ENCODE data around the gene XKR8. TPM values are rescaled to one million over a fixed set of nuclear protein-coding genes. Genes with fewer than 3 reads are reported as not detected.
"Not testable (repeated sequence)": the region's sequence is repeated elsewhere in the genome, so short reads cannot be mapped to it uniquely, and the experiment has no call there.

Gene XKR8
- total RNA-seq, 1 donor from 2014 or later, result 5.1 TPM

- DNase-seq (ENCODE audit: low read depth), result no peak
Observed at GRCh38 chr1:27980216-27980845, 20.6 kb downstream of the XKR8 start.

DNA sequence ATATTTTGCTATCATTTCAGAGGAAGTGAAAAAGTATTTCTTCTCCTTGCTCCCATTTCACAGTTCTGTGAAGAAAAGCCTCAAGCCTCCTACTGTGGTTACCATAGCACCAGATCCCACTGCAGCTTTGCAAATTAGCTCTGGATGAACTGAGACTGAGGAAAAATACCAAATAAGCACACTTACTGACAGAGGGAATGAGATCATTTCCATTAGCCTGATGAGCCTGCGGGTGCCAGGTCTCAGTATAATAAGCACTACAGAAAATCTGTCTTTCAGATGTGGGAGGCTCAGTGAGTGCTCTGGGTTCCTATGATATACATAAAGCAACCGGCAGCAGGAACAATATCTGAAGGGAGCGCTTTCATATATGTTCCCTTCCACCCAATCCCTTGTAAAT is 21.4 kb downstream of the XKR8 start:
- DNase-seq (ENCODE audit: low read depth), result no peak

GRCh38 chr1:27990920-27991537 is 31.3 kb downstream of the XKR8 start:
- no peak for DNase-seq (ENCODE audit: low read depth)

DNA sequence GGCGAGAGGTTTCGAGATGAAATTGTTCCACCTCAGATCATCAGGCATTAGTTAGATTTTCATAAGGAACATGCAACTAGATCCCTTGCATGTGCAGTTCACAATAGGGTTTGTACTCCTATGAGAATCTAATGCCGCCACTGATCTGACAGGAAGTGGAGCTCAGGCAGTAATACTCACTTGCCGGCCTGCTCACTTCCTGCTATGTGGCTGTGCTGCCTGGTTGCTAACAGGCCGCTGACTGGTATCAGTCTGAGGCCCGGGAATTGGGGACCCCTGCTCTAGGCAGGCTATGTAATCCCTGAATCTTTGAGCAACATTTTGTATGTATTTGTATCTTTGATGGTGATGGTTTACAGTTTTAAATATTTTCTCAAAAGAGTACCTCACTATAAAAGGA is 32.5 kb downstream of the XKR8 start:
- DNase-seq (ENCODE audit: low read depth), result no peak

GRCh38 chr1:27993241-27993640 is 33.5 kb downstream of the XKR8 start:
- DNase-seq (ENCODE audit: low read depth), result no peak

DNA sequence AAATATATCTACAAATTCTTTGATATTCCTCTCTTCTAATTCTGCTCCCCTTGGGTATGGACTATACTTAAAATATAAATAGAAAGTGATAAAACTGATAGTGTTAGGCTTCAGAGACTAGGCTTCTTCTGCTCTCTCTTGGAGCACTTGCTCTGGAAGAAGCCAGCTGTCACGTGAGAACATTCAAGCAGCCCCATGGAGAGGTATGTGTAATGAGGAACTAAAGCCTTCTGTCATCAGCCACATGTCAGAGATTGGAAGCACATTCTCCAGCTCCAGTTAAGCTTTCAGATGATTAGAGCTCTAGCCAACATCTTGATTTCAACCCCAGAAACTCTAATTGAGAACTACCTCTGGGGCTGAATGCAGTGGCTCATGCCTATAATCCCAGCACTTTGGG is 34.3 kb downstream of the XKR8 start:
- DNase-seq (ENCODE audit: low read depth), result peak; percentile 66

DNA sequence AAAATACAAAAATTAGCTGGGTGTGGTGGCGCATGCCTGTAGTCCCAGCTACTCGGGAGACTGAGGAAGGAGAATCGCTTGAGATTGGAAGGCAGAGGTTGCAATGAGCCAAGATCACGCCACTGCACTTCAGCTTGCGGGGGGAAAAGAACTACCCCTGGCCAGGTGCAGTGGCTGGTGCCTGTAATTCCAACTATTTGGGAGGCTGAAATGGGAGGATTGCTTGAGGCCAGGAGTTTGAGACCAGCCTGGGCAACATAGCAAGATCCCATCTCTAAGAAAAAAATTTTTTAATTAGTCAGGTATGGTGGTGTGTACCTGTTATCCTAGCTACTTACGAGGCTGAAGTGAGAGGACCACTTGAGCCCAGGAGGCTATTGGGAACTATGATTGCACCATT is 34.8 kb downstream of the XKR8 start:
- not testable (repeated sequence) for DNase-seq (ENCODE audit: low read depth)

- no peak for DNase-seq (ENCODE audit: low read depth)
Observed at GRCh38 chr1:27999055-27999454, 39.3 kb downstream of the XKR8 start.

GRCh38 chr1:28002600-28002999 is 42.8 kb downstream of the XKR8 start:
- DNase-seq (ENCODE audit: low read depth), result no peak

GRCh38 chr1:28003117-28003516 is 43.3 kb downstream of the XKR8 start:
- DNase-seq (ENCODE audit: low read depth), result not testable (repeated sequence)

DNA sequence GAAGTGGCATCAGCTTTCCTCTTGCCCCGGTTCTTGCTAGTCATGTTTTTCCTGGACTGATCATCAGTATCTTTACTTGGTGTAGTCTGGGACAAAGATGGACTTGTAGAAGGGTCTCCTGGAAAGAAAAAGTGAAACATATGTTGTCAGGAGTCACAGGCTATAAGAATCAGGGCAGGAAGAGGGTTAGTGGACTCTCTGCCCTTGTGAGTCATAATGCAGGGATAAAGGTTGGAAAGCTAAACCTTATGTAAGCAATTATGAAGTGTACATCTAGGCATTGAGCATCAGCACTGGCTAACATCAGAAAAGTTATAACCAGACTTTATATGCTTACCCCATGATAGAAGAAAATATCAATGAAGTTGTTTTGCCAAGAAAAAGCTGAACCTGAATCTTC is 51.2 kb downstream of the XKR8 start:
- DNase-seq (ENCODE audit: low read depth), result no peak

Other genes with a start within 250 kb of the XKR8 start
- 22.3 and 33.4 TPM in 2 replicates for gene FAM76A, start 234.0 kb upstream of the XKR8 start, total RNA-seq
- 42.1 and 43.0 TPM in 2 replicates for gene STX12, start 186.8 kb upstream of the XKR8 start, total RNA-seq
- 37.5 and 48.2 TPM in 2 replicates for gene PPP1R8, start 129.2 kb upstream of the XKR8 start, total RNA-seq
- 27.3 and 30.6 TPM in 2 replicates for gene THEMIS2, start 87.4 kb upstream of the XKR8 start, total RNA-seq
- 94.5 and 150 TPM in 2 replicates for gene RPA2, start 45.4 kb upstream of the XKR8 start, total RNA-seq
- gene SMPDL3B, start 25.0 kb upstream of the XKR8 start, total RNA-seq, result not detected in 2 replicates
- 19.6 and 22.0 TPM in 2 replicates for gene EYA3, start 128.6 kb downstream of the XKR8 start, total RNA-seq
- not detected in 2 replicates for gene PTAFR, start 216.7 kb downstream of the XKR8 start, total RNA-seq

Data from myocyte (in vitro differentiated cells).